ENCODE results near the gene DPP6.
A peak's percentile ranks its signal among the peaks of the same experiment; 100 is the strongest.

Gene DPP6

DNA sequence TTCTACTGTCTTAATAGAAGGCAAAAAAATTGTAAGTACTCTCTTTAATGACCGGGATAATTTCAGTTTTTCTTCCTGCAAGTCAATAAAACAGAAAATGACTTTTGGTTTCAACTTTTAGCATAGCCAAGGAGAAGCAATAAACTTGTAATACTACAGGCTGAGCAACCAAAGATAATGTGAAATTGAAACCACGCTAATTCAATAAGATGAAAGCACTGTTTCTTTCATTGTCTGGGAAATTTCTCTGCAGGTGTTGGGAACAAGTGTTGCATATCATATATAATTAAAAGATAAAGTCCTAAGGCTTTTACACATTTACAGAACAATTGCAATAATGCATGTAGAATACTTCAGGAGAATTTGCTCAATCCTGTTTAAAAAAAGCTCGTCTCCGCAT is 488.4 kb downstream of the DPP6 start:
- no peak for DNase-seq (ENCODE audit: low spot score)

DNA sequence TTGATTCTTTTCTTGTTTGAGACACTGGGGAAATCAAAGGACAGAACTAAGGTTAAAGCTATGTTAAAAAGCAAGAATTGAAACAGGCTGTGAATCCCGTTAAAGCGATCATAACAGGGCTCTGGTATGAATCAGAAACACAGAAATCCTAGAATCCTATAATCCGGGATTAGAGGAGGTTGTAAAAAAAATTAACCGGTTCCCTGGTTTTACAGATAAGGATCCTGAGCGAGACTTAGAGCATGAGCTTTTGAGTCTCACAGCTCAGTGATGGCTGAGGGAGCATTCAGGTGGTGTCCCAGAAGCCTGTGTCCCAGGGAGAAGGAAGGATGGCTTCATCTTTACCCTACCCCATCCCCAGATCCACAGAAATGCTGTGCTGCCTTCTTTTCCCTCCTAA is 489.4 kb downstream of the DPP6 start:
- no peak for DNase-seq (ENCODE audit: low spot score)

DNA sequence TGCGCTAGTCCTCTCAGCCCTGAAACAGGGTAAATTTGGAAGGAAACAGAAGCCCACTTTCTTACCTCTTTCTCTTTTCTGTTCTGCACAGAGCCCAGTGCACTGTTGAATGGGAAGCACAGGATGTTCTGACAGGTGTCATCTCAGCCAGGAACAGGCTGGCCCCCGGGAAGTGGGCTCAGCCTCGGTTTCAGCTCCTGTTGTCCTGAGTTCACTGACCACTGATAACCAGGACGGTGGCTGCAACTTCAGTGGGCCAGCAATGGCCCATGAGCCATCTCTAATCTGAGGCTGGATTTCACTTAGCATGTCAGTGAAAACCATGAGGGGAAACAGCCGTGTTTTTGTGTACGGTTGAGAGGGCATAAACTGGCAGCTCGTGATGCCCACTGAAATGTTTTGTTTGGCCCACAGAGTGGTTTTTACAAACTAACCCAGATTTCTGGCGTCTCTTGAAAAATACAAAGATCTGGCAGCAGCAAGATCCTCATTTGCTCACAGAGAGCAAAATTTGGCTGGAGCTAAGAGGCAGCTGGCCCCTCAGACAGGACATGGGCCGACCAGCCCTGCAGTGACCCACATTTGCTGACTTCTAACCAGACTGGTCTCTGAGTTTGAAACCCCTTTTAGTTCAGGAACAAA is 494.9 kb downstream of the DPP6 start:
- peak; percentile 56 for DNase-seq (ENCODE audit: low spot score)

GRCh38 chr7:154553711-154554265 is 501.6 kb downstream of the DPP6 start:
- no peak for DNase-seq (ENCODE audit: low spot score)

- DNase-seq (ENCODE audit: low spot score): no peak
Observed at GRCh38 chr7:154559454-154559853, 507.3 kb downstream of the DPP6 start.

DNA sequence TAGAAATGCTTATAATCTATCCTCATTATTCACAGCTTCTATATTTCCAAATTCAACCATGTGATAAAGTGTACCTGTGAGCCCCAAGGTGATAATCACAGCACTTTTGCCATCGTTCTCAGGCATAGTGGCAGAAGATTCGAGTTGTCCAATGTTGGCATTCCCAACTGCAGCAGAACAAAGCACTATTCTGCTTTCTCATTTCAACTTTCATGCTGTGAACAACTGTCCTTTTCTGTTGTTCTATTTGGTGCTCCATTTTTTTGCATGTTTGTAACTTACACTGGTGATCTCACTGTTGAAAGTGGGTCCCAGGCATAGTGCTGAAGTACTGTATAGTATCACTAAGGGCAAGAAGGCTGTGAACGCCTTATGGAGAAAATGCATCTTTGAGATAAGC is 512.5 kb downstream of the DPP6 start:
- no peak for DNase-seq (ENCODE audit: low spot score)

- DNase-seq (ENCODE audit: low spot score): no peak
Observed at GRCh38 chr7:154566877-154567276, 514.7 kb downstream of the DPP6 start.

DNA sequence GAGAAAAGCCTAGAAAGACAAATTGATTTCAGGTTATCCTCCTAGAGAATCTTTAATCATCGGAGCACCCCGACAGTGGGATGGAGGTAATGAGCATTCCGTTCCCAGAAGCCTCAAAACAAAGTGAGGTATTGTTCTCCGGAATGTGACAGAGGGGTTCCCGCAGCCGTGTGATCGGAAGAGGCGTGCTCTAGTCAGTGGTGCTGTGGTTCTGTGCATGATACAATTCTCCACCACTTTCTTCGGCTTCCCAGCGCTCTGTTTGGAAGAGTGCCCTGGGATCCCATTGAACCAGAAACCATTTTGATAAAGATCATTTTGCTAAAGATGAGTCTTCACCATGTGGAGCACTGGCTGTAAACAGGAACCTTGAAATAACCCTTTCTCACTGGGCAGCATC is 516.1 kb downstream of the DPP6 start:
- peak; percentile 69 for DNase-seq (ENCODE audit: low spot score)

GRCh38 chr7:154569916-154570315 is 517.7 kb downstream of the DPP6 start:
- DNase-seq (ENCODE audit: low spot score): no peak

GRCh38 chr7:154571772-154572171 is 519.6 kb downstream of the DPP6 start:
- peak; percentile 0 for DNase-seq (ENCODE audit: low spot score)

DNA sequence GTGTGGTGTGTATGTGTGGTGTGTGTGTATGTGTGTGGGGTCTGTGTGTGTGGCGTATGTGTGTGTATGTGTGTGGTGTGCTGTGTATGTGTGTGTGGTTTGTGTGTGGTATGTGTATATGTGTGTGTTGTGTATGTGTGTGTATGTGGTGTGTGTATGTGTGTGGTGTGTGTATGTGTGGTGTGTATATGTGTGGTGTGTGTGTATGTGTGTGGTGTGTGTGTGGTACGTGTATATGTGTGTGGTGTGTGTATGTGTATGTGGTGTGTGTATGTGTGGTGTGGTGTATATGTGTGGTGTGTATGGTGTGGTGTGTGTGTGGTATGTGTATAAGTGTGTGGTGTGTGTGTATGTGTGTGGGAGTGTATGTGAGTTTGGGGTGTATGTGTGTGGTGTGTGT is 522.0 kb downstream of the DPP6 start:
- no peak for DNase-seq (ENCODE audit: low spot score)

DNA sequence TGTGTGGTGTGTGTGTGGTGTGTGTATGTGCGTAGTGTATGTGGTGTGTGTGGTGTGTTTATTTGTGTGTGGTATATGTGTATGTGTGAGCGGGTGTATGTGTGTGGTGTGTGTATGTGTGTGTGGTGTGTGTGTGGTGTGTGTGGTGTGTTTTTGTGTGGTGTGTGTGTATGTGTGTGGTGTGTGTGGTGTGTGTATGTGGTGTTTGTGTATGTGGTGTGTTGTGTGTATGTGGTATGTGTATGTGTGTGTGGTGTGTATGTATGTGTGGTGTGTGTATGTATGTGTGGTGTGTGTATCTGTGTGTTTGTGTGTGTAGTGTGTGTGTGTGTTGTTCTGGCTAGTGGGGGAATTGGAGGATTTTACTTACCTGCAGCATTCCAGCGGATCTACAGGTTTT is 523.3 kb downstream of the DPP6 start:
- DNase-seq (ENCODE audit: low spot score): no peak

- DNase-seq (ENCODE audit: low spot score): no peak
Observed at GRCh38 chr7:154576604-154577003, 524.4 kb downstream of the DPP6 start.

- no peak for DNase-seq (ENCODE audit: low spot score)
Observed at GRCh38 chr7:154577141-154577873, 525.1 kb downstream of the DPP6 start.

- no peak for DNase-seq (ENCODE audit: low spot score)
Observed at GRCh38 chr7:154578336-154578735, 526.1 kb downstream of the DPP6 start.

- DNase-seq (ENCODE audit: low spot score): no peak
Observed at GRCh38 chr7:154579711-154580110, 527.5 kb downstream of the DPP6 start.

- no peak for DNase-seq (ENCODE audit: low spot score)
Observed at GRCh38 chr7:154581251-154581890, 529.2 kb downstream of the DPP6 start.

- no peak for DNase-seq (ENCODE audit: low spot score)
Observed at GRCh38 chr7:154583454-154583853, 531.3 kb downstream of the DPP6 start.

GRCh38 chr7:154584352-154585252 is 532.4 kb downstream of the DPP6 start:
- peak; percentile 73 for DNase-seq (ENCODE audit: low spot score)

DNA sequence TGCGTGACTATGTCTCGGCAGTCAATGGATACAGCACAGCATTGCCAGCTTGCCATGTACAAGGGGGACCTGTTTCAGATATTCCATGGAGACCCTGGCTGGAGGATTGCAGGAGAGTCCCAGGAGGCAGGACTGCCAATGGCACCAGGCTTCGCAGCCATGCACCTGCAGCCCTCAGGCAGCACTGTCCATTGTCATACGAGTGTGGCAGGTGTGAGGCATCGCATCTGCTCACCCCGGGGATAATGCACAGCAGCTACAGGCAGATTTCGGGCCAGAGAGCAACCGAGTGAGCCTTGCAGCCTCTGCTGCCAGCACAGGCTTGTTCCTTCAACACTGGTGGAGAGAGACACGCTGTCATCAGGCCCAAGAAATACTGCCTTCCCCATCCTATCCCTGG is 535.6 kb downstream of the DPP6 start:
- no peak for DNase-seq (ENCODE audit: low spot score)

DNA sequence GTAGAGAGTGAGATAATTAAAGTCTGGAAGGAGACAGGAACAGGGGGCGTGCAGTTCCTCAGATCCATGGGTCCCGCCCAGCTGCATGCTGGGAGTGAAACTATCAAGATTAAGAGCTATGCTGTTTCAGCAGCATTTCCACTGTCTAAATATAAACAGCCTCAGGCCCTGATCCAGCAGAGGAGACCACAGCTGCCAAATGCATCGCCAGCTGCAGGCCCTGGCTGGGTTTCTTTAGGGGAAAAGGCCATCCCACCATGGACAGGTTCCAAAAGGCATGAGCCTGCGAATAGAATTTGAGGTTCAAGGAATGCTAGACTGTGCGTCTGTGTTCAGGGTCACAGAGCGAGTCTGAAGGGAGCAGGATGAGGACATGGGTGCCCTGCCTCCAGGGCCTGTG is 539.3 kb downstream of the DPP6 start:
- peak; percentile 85 for DNase-seq (ENCODE audit: low spot score)

GRCh38 chr7:154592388-154592787 is 540.2 kb downstream of the DPP6 start:
- DNase-seq (ENCODE audit: low spot score): no peak

Measured in Ammon's horn (tissue), 1 donor.